Measurements from ENCODE around the gene KRTAP1-3.
"Not testable (repeated sequence)": the region's sequence is repeated elsewhere in the genome, so short reads cannot be mapped to it uniquely, and the experiment has no call there.

KRTAP1-3 gene

GRCh38 chr17:41054025-41054424, 19.4 kb upstream of the KRTAP1-3 start:
- Histone ChIP-seq H3K36me3 (no peaks in the 10 kb centered on the region), H3K27ac (no peak overlapping the region), H3K27me3 (ENCODE audit: insufficient read depth, low read depth, severe bottlenecking) (no peaks in the 10 kb centered on the region), H3K9me3 (ENCODE audit: severe bottlenecking) (peaks cover 5% of the 10 kb centered on the region), H3K4me3 (ENCODE audit: low read depth, low read length) (no peak overlapping the region)
- DNase-seq, result no peak
- no peak for TF ChIP-seq CTCF (IDR thresholded peaks at IDR 0.05; ENCODE audit: low read depth, low read length)

GRCh38 chr17:41052566-41052965, 17.9 kb upstream of the KRTAP1-3 start:
- TF ChIP-seq CTCF (IDR thresholded peaks at IDR 0.05; ENCODE audit: low read depth, low read length), result no peak
- H3K27ac ChIP-seq, result no peak overlapping the region
- no peaks in the 10 kb centered on the region for H3K27me3 ChIP-seq (ENCODE audit: insufficient read depth, low read depth, severe bottlenecking)
- H3K9me3 ChIP-seq (ENCODE audit: severe bottlenecking), result peaks cover 3% of the 10 kb centered on the region
- DNase-seq, result no peak
- H3K36me3 ChIP-seq, result no peaks in the 10 kb centered on the region
- H3K4me3 ChIP-seq (ENCODE audit: low read depth, low read length), result no peak overlapping the region

- Histone ChIP-seq H3K9me3 (ENCODE audit: severe bottlenecking) (no peaks in the 10 kb centered on the region), H3K27me3 (ENCODE audit: insufficient read depth, low read depth, severe bottlenecking) (no peaks in the 10 kb centered on the region), H3K36me3 (no peaks in the 10 kb centered on the region), H3K4me3 (ENCODE audit: low read depth, low read length) (no peak overlapping the region), H3K27ac (no peak overlapping the region)
- TF ChIP-seq CTCF (IDR thresholded peaks at IDR 0.05; ENCODE audit: low read depth, low read length), result no peak
- DNase-seq, result no peak
Measured at GRCh38 chr17:41049110-41049509, 14.4 kb upstream of the KRTAP1-3 start.

GRCh38 chr17:41048441-41048840, 13.8 kb upstream of the KRTAP1-3 start:
- Histone ChIP-seq H3K36me3 (no peaks in the 10 kb centered on the region), H3K4me3 (ENCODE audit: low read depth, low read length) (no peak overlapping the region), H3K27ac (no peak overlapping the region), H3K27me3 (ENCODE audit: insufficient read depth, low read depth, severe bottlenecking) (no peaks in the 10 kb centered on the region), H3K9me3 (ENCODE audit: severe bottlenecking) (peaks cover 2% of the 10 kb centered on the region)
- no peak for DNase-seq
- TF ChIP-seq CTCF (IDR thresholded peaks at IDR 0.05; ENCODE audit: low read depth, low read length), result no peak

- not testable (repeated sequence) for H3K27me3 ChIP-seq (ENCODE audit: insufficient read depth, low read depth, severe bottlenecking); H3K36me3 ChIP-seq; H3K4me3 ChIP-seq (ENCODE audit: low read depth, low read length); H3K27ac ChIP-seq; DNase-seq
- peaks cover 10% of the 10 kb centered on the region for H3K9me3 ChIP-seq (ENCODE audit: severe bottlenecking)
Measured at GRCh38 chr17:41046735-41047465, 12.2 kb upstream of the KRTAP1-3 start, which contains the start of gene KRTAP2-1. Gene KRTAP2-1, minus strand, starts transcription at chr17:41047316. Its CDS starts 49 bp downstream, at chr17:41047267.

- H3K9me3 ChIP-seq (ENCODE audit: severe bottlenecking), result peaks cover 10% of the 10 kb centered on the region
- no peak overlapping the region for H3K27ac ChIP-seq
- DNase-seq, result no peak
- no peak for TF ChIP-seq CTCF (IDR thresholded peaks at IDR 0.05; ENCODE audit: low read depth, low read length)
- no peaks in the 10 kb centered on the region for H3K27me3 ChIP-seq (ENCODE audit: insufficient read depth, low read depth, severe bottlenecking)
- no peak overlapping the region for H3K4me3 ChIP-seq (ENCODE audit: low read depth, low read length)
- H3K36me3 ChIP-seq, result no peaks in the 10 kb centered on the region
Measured at GRCh38 chr17:41042953-41043352, 8.3 kb upstream of the KRTAP1-3 start.

- not testable (repeated sequence) for H3K36me3 ChIP-seq; H3K4me3 ChIP-seq (ENCODE audit: low read depth, low read length); H3K27ac ChIP-seq; H3K27me3 ChIP-seq (ENCODE audit: insufficient read depth, low read depth, severe bottlenecking); DNase-seq
- peaks cover 10% of the 10 kb centered on the region for H3K9me3 ChIP-seq (ENCODE audit: severe bottlenecking)
Measured at GRCh38 chr17:41040783-41041571, 6.3 kb upstream of the KRTAP1-3 start, which contains the start of gene KRTAP1-1. Gene KRTAP1-1, minus strand, starts transcription at chr17:41041450. Its CDS starts 53 bp downstream, at chr17:41041397.
